ENCODE results near the gene KPNB1. TPM values are rescaled to one million over a fixed set of nuclear protein-coding genes. Genes with fewer than 3 reads are reported as not detected.

The KPNB1 gene
- total and polyA plus RNA-seq, 2 of the 8 experiments (the other 6 are each of a cell fraction or from before 2014, with no cell fraction given), result 171 to 625 TPM

DNA sequence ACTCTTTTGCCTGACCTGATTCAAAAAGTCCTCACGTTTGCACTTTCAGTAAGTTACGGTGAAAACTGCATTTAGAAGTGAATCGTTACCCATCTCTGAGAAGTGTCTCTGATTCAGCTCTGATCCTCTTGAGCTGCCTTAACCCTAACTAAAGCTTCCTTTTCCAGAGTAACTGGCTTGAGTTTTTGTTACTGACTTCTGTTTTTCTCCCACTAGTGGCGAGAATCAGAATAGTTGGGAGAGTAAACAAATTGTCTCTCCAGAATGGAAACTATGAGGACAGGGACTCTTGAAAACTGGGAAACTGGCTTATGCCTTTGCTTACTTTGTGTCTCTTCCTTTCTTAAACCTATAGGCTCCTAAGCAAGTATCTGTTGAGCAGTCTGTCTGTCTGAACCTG is 31.3 kb upstream of the KPNB1 start:
- Histone ChIP-seq H3K4ac (replicated peaks; ENCODE audit: insufficient read length, low read depth, low read length) (no peak overlapping the region), H2BK120ac (replicated peaks; ENCODE audit: low read depth, low read length) (no peak overlapping the region), H3K36me3 (ENCODE audit: control insufficient read depth in 2 of 4, insufficient read depth in 4 of 4, low read length in 3 of 4) (peaks cover 12 to 72% (median 30%) of the 10 kb centered on the region in 4 experiments), H3K79me2 (ENCODE audit: control insufficient read depth in 1 of 2, insufficient read depth in 2 of 2, low read length in 2 of 2) (no peaks in the 10 kb centered on the region), H2AK5ac (ENCODE audit: low read depth, low read length) (no peak overlapping the region), H4K8ac (ENCODE audit: extremely low read depth, insufficient read depth, low read length) (no peak overlapping the region), H3K9me3 (ENCODE audit: insufficient read depth in 2 of 2, low read depth in 1 of 2, low read length in 1 of 2) (no peaks in the 10 kb centered on the region), H2BK15ac (ENCODE audit: low read length) (no peak overlapping the region), H4K91ac (replicated peaks; ENCODE audit: insufficient read length, low read length) (no peak overlapping the region), H3K4me2 (ENCODE audit: insufficient read depth in 1 of 2, low read depth in 2 of 2, low read length in 2 of 2) (no peak overlapping the region), H3K18ac (ENCODE audit: extremely low read depth, low read length) (no peak overlapping the region), H2AFZ (ENCODE audit: low read length) (no peak overlapping the region), H2BK20ac (ENCODE audit: low read length) (no peak overlapping the region), H3K4me3 (ENCODE audit: extremely low read depth in 1 of 4, insufficient read depth in 2 of 4, low read depth in 3 of 4, low read length in 4 of 4) (no peak overlapping the region), H3K56ac (replicated peaks; ENCODE audit: insufficient read length, low read depth, low read length) (no peak overlapping the region), H3K4me1 (replicated peaks in 1 of 4; ENCODE audit: control insufficient read depth in 3 of 4, insufficient read depth in 4 of 4, low read length in 3 of 4) (no peaks in the 10 kb centered on the region; a peak in 1 of 7 replicates), H3K27ac (ENCODE audit: low read depth, low read length) (no peak overlapping the region), H2BK5ac (ENCODE audit: low read depth, low read length) (no peak overlapping the region), H4K5ac (ENCODE audit: insufficient read length, low read depth, low read length) (no peak overlapping the region), H2BK12ac (ENCODE audit: low read depth, low read length) (no peak overlapping the region), H3K23me2 (ENCODE audit: low read depth, low read length) (no peaks in the 10 kb centered on the region), H4K20me1 (replicated peaks in 1 of 2; ENCODE audit: control insufficient read depth in 1 of 2, insufficient read depth in 2 of 2, low read length in 2 of 2) (peaks cover 1 to 3% of the 10 kb centered on the region in 2 experiments), H3K23ac (ENCODE audit: insufficient read length) (no peak overlapping the region), H3K9ac (replicated peaks in 1 of 4; ENCODE audit: extremely low read depth in 1 of 4, low read depth in 3 of 4, low read length in 3 of 4) (no peak overlapping the region), H3K14ac (ENCODE audit: insufficient read length) (no peak overlapping the region), H3K27me3 (replicated peaks in 1 of 4; ENCODE audit: control insufficient read depth in 3 of 4, extremely low read depth in 1 of 4, insufficient read depth in 3 of 4, low read length in 3 of 4) (no peaks in the 10 kb centered on the region), H3K79me1 (ENCODE audit: low read depth, low read length) (no peaks in the 10 kb centered on the region)
- CTCF ChIA-PET (ENCODE audit: partially characterized antibody), result interaction anchor here (0.7 to 1.9 kb wide), 13 partner anchors 10 to 450 kb away, joined by 3 to 10 read pairs (median 3); partner anchors contain the start of genes EFCAB13 and KPNB1
- 73% methylated on average over 4 of the region's 4 CpGs; no CpG with 5 or more reads in 1 of the 2 experiments for WGBS, 2 experiments (ENCODE audit: extremely low coverage in 1 of 2, insufficient coverage in 1 of 2, insufficient read length in 1 of 2, insufficient replicate concordance in 2 of 2, low coverage in 1 of 2, low lambda C conversion rate in 2 of 2, missing lambda C conversion rate in 1 of 2)
- peak; percentile 48 for FAIRE-seq
- TF ChIP-seq CTCF (IDR thresholded peaks at IDR 0.05; ENCODE audit: control extremely low read depth in 1 of 3, insufficient read depth in 1 of 3, low read depth in 1 of 3, low read length in 3 of 3) (peak in 1 of 3 experiments; percentile 14; a peak in 1 of 4 replicates), JUND (IDR thresholded peaks at IDR 0.05; ENCODE audit: low read length) (no peak), ATF3 (IDR thresholded peaks at IDR 0.05; ENCODE audit: insufficient read depth, low read depth, low read length) (no peak), BCL11A (IDR thresholded peaks at IDR 0.05; ENCODE audit: low read depth in 2 of 2, low read length in 2 of 2) (no peak)
- POLR2A ChIA-PET (ENCODE audit: partially characterized antibody), result interaction anchor here (1.1 to 1.2 kb wide), 2 partner anchors 24 to 30 kb away, joined by 4 read pairs; no protein-coding TSS in a partner anchor
- DNase-seq (ENCODE audit: low read depth in 1 of 2, low spot score in 2 of 2), result no peak
